MCF 10A (cell line): ENCODE results near the gene GPRC5B. TPM values are rescaled to one million over a fixed set of nuclear protein-coding genes. Genes with fewer than 3 reads are reported as not detected.

Experiments used
- BruUV-seq: library from RNA; stranded (reverse); fragments of 400-500 nt; replicated peaks from 2 replicates; lab custom pipeline; 2021; lab: Mats Ljungman, UMichigan
- CTCF ChIA-PET: fragments of 300-600 bp; sonication (Branson Sonifier 250); formaldehyde crosslinking; extraction: SDS; loops from one replicate; lab custom pipeline; 2021; ENCODE audit warnings: antibody characterized with exemption, inconsistent platforms; lab: Yijun Ruan, JAX
- POLR2A ChIA-PET: fragments of 300-600, 350-650 bp; sonication (Branson Sonifier 250); formaldehyde crosslinking; extraction: SDS; loops from one replicate; lab custom pipeline; 2020; ENCODE audit warnings: antibody characterized with exemption, inconsistent platforms; lab: Yijun Ruan, JAX
- DNase-seq: peaks from one replicate; pipeline ENCODE4 v3.0.0-alpha.2; 2018; ENCODE audit not compliant: unreplicated experiment
- H3K27ac Mint-ChIP-seq: one replicate; pipeline ENCODE4 v1.8.0; 2022; ENCODE audit warnings: mild to moderate bottlenecking, low read depth, mixed read lengths; ENCODE audit not compliant: unreplicated experiment
- H3K27me3 Mint-ChIP-seq: one replicate; pipeline ENCODE4 v1.8.0; 2022; ENCODE audit warnings: mixed read lengths; ENCODE audit not compliant: insufficient read depth, unreplicated experiment
- H3K36me3 Mint-ChIP-seq: one replicate; pipeline ENCODE4 v1.8.0; 2022; ENCODE audit warnings: mild to moderate bottlenecking, moderate library complexity, mixed read lengths; ENCODE audit not compliant: insufficient read depth, unreplicated experiment
- H3K4me1 Mint-ChIP-seq: one replicate; pipeline ENCODE4 v1.8.0; 2022; ENCODE audit warnings: mixed read lengths; ENCODE audit not compliant: insufficient read depth, unreplicated experiment
- H3K4me3 Mint-ChIP-seq: one replicate; pipeline ENCODE4 v1.8.0; 2022; ENCODE audit warnings: mild to moderate bottlenecking, moderate library complexity, mixed read lengths; ENCODE audit not compliant: unreplicated experiment
- H3K9me3 Mint-ChIP-seq: one replicate; pipeline ENCODE4 v1.8.0; 2022; ENCODE audit warnings: mixed read lengths; ENCODE audit not compliant: unreplicated experiment
- intact Hi-C: fragments of 100-400 bp; cut with micrococcal nuclease; formaldehyde crosslinking; loops from 2 replicates; pipeline ENCODE4 v1.14.1; 2022
- total RNA-seq: library from RNA; stranded (reverse); gene quantifications from 2 replicates; pipeline ENCODE4 v1.2.3, GENCODE V29; 2022
- TF ChIP-seq, protein P1 (sequence below): fragments of 200-600 bp; IDR thresholded peaks from one replicate; pipeline ENCODE4 v1.8.0; 2022; ENCODE audit warnings: antibody characterized with exemption, mild to moderate bottlenecking; ENCODE audit not compliant: unreplicated experiment

GPRC5B gene
- total RNA-seq, 1 experiment from 2014 or later, result not detected

DNA sequence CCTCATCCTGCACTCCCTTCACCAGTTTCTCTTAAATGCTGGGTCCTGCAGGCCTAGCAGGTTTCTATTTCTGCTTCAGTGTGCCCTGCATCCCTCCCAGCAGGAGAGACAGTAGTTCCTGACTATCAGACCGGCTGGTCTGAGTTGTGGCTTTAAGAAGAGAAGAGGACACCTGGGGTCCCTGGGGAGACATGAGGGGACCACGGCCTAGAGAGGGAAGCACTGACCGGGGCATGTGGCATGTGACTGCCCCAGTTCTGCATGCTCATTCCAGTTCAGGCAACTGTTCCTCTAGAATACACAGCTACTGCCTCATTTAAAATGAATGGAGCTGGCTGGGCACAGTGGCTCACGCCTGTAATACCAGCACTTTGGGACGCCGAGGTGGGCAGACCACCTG is 61.3 kb downstream of the GPRC5B start:
- H3K27me3 Mint-ChIP-seq, result no peaks in the 10 kb centered on the region
- H3K4me1 Mint-ChIP-seq, result peaks cover 6% of the 10 kb centered on the region
- no peak overlapping the region for H3K27ac Mint-ChIP-seq
- TF ChIP-seq, protein P1, sequence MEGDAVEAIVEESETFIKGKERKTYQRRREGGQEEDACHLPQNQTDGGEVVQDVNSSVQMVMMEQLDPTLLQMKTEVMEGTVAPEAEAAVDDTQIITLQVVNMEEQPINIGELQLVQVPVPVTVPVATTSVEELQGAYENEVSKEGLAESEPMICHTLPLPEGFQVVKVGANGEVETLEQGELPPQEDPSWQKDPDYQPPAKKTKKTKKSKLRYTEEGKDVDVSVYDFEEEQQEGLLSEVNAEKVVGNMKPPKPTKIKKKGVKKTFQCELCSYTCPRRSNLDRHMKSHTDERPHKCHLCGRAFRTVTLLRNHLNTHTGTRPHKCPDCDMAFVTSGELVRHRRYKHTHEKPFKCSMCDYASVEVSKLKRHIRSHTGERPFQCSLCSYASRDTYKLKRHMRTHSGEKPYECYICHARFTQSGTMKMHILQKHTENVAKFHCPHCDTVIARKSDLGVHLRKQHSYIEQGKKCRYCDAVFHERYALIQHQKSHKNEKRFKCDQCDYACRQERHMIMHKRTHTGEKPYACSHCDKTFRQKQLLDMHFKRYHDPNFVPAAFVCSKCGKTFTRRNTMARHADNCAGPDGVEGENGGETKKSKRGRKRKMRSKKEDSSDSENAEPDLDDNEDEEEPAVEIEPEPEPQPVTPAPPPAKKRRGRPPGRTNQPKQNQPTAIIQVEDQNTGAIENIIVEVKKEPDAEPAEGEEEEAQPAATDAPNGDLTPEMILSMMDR, result no peak
- no peak for DNase-seq
- no peaks in the 10 kb centered on the region for H3K36me3 Mint-ChIP-seq
- H3K9me3 Mint-ChIP-seq, result no peaks in the 10 kb centered on the region
- POLR2A ChIA-PET, result no interaction called here
- CTCF ChIA-PET, result no interaction called here
- no TSS peak for BruUV-seq
- intact Hi-C loops, result no loop called here
- H3K4me3 Mint-ChIP-seq, result no peak overlapping the region

DNA sequence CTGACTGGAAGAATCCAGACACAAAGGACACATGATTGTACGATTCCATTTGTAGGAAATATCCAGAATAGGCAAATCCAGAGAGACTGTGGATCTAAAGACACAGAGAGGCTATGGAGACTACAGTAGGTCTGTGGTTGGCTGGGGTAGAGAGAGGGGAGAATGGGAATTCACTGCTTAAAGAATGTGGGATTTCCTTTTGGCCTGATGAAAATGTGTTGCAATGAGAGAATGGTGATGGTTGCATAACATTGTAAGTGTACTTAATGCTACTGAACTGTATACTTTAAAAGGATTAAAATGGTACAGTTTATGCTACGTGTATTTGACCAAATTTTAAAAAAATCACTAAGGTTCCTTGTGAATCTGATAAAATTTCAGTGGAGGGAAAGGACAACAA is 62.1 kb downstream of the GPRC5B start:
- Mint-ChIP-seq H3K9me3 (no peaks in the 10 kb centered on the region), H3K4me1 (peaks cover 6% of the 10 kb centered on the region), H3K27me3 (no peaks in the 10 kb centered on the region), H3K27ac (no peak overlapping the region), H3K36me3 (no peaks in the 10 kb centered on the region), H3K4me3 (no peak overlapping the region)
- BruUV-seq, result no TSS peak
- TF ChIP-seq, protein P1, result no peak
- ChIA-PET POLR2A (no interaction called here), CTCF (no interaction called here)
- intact Hi-C loops, result no loop called here
- peak; percentile 17 for DNase-seq

DNA sequence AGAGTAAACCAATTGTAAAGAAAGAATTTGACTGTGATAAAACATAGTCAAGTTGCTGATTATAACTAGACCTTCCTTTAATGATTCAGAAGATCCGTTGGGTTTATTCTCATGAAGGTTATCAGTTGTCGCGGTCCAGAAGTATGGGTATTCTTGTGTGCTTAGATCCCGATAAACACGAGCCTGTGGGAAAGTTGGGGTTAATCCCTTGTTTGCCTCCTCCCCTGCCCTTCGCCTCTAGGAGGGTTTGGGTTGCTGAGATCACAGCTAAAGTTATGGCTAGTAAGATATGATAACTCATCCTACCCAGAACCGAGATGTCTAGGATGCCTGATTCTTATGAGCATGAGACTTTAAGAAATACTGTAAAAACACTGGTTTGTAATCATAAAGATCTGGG is 66.8 kb downstream of the GPRC5B start:
- Mint-ChIP-seq H3K4me3 (no peak overlapping the region), H3K27ac (no peak overlapping the region), H3K36me3 (no peaks in the 10 kb centered on the region), H3K27me3 (no peaks in the 10 kb centered on the region), H3K4me1 (peaks cover 6% of the 10 kb centered on the region), H3K9me3 (peaks cover 5% of the 10 kb centered on the region)
- intact Hi-C loops, result no loop called here
- no TSS peak for BruUV-seq
- TF ChIP-seq, protein P1, result no peak
- ChIA-PET CTCF (no interaction called here), POLR2A (no interaction called here)
- no peak for DNase-seq

DNA sequence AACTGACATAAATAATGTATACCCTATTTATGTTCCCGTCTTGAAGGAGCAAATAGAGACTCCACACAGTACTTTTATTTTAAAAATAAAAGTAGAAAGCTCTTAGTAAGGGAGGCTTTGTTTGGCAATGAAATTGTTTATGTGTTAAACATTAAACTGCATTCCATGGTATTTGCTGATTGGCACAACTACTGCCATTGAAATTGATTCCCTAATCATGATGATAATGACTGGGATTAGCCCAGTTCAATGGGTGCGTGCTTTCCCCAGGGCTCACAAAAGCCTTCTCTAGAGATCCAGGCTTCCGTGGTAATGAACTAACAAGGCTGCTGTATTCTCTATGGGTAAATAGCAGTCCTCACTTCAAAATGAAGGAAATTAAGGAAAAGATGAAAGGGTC is 67.5 kb downstream of the GPRC5B start:
- H3K4me3 Mint-ChIP-seq, result no peak overlapping the region
- TF ChIP-seq, protein P1, result no peak
- no peak for DNase-seq
- no TSS peak for BruUV-seq
- POLR2A ChIA-PET, result no interaction called here
- H3K36me3 Mint-ChIP-seq, result no peaks in the 10 kb centered on the region
- peaks cover 8% of the 10 kb centered on the region for H3K9me3 Mint-ChIP-seq
- no peak overlapping the region for H3K27ac Mint-ChIP-seq
- intact Hi-C loops, result no loop called here
- no peaks in the 10 kb centered on the region for H3K4me1 Mint-ChIP-seq
- CTCF ChIA-PET, result interaction anchor here (0.9 kb wide), 1 partner anchor 216 kb away, joined by 4 read pairs; no protein-coding TSS in a partner anchor
- H3K27me3 Mint-ChIP-seq, result no peaks in the 10 kb centered on the region
